Measurements from ENCODE around the gene MAP4K2.

DNA sequence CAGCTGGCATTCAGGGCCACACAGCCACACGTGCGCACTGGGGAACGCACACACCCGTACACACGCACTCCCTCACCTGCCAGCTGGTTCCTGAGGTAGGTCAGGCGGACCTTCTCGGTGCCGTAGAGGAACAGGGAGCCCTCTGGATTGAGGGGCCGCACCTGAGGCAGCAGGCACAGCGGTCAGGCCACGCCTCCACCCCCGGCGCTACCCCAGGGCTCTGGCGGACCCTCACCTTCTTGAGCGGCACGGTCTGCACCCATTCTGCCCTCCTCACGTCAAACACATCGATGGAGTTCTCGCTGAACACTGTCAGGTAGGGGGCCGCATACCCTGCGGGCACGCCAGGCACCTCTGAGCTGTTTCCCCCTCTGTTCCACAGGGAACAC is 24.4 kb upstream of the MAP4K2 start:
- TF ChIP-seq, protein P1, sequence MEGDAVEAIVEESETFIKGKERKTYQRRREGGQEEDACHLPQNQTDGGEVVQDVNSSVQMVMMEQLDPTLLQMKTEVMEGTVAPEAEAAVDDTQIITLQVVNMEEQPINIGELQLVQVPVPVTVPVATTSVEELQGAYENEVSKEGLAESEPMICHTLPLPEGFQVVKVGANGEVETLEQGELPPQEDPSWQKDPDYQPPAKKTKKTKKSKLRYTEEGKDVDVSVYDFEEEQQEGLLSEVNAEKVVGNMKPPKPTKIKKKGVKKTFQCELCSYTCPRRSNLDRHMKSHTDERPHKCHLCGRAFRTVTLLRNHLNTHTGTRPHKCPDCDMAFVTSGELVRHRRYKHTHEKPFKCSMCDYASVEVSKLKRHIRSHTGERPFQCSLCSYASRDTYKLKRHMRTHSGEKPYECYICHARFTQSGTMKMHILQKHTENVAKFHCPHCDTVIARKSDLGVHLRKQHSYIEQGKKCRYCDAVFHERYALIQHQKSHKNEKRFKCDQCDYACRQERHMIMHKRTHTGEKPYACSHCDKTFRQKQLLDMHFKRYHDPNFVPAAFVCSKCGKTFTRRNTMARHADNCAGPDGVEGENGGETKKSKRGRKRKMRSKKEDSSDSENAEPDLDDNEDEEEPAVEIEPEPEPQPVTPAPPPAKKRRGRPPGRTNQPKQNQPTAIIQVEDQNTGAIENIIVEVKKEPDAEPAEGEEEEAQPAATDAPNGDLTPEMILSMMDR (conservative IDR thresholded peaks at IDR 0.05 in 1 of 2, IDR thresholded peaks at IDR 0.05 in 1 of 2; ENCODE audit: extremely low read depth in 1 of 2, insufficient read depth in 1 of 2, low read depth in 1 of 2, low read length in 2 of 2) = no peak
- no peak for TF ChIP-seq EZH2 (IDR thresholded peaks at IDR 0.05; ENCODE audit: borderline replicate concordance, low read length)
